HTR-8/SVneo (cell line): Measurements from ENCODE around the gene CCDC80.
A peak's percentile ranks its signal among the peaks of the same experiment; 100 is the strongest.
"Not testable (repeated sequence)": the region's sequence is repeated elsewhere in the genome, so short reads cannot be mapped to it uniquely, and the experiment has no call there.

Experiments used
- DNase-seq: peaks from one replicate; pipeline ENCODE4 v3.0.0; 2011; ENCODE audit warnings: low spot score, mixed read lengths; ENCODE audit not compliant: insufficient read length
- FAIRE-seq: peaks from 2 replicates; lab custom pipeline; 2011; peaks lifted over from hg19 to GRCh38; lab: Jason Lieb, UNC

Gene CCDC80

DNA sequence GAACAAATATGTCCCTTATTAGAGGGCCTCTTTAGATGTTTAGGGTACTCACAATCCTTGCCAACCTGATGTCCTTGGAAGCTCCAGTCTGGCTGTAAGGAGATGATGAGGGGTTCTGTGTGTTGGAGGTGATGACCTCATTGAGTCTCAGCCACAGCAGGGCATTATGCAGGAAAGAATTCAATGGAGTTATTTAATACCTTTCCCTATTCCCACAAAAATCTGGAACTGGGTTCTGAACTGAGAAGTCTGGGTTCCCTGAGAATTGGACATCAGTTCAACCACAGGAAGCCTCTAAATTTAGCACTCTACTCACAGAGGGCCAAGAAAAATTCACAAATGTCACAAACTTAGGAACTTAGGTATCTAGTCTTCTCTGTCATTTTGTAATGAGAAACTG lies 42.2 kb downstream of the CCDC80 start:
- FAIRE-seq (no peak), DNase-seq (no peak)

DNA sequence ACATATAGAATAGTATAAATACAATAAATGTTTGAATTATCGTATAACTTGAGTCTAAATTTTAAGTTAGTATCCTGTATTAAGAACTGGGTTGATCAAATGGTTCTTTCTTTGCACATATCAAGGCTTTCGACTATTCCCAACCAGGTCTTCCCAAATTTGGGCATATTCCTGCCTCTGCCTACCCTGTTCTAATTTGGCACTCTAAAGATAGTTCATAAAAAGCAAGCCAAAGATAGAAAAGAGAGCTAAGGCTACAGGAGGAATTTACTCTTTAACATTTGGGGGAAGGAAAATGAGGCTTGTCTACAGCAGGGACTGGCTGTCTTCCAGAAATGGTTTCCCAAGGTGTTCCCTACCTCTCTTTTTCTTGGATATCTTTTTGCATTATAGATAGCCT lies 43.0 kb downstream of the CCDC80 start:
- no peak for FAIRE-seq
- DNase-seq = no peak

DNA sequence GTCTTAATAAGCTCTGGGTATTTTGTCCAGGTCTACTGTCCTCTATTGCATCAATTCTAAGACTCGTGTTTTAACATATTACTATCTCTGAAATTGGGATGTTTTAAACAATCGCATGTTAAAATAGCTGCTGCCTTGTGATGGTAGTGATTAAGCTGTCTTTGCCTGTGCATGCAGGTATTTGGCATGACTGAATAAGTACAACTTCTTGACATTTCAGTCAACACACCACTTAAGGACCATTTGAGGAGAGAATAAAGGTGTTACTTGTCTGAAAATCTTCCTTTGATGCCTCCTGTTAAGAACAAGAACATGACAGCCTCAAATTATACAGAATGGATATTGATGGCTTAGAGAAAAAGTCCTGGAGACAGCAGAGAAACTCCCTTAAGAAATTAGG lies 46.1 kb downstream of the CCDC80 start:
- no peak for DNase-seq
- FAIRE-seq = no peak

DNA sequence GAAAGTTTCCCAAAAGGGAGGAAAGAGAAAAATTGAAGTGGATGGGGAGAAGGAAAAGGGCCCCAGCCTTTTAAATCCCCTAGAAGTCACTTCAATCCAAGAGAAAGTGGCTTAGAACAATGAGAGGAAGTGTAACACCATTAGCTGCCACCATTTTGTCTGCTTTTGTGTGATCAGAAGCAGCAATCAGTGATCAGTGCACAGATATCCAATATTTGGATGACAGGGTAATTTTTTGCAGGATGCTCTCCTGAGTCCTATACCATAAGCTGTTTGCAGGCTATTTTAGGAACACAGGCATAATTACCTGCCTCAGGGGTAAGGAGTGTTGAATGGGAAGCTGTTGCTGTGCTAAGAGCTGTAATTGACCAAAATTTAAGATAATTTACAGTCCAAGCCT lies 47.7 kb downstream of the CCDC80 start:
- FAIRE-seq (no peak), DNase-seq (no peak)

DNA sequence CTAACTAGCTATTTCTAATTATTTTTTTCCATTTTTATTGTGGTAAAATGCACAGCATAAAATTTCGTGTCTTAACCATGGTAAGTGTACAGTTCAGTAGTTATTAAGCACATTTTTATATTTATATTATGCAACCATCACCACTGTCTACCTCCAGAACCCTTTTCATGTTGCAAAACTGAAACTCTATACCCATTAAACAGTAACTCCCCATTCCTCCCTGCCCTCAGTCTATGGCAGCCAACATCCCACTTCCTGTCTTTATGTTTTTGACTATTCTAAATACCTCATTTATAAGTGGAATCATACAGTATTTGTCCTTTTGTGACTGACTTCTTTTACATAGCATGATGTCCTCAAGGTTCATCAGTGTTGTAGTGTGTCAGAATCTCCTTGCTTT lies 53.6 kb downstream of the CCDC80 start:
- DNase-seq (no peak), FAIRE-seq (no peak)

DNA sequence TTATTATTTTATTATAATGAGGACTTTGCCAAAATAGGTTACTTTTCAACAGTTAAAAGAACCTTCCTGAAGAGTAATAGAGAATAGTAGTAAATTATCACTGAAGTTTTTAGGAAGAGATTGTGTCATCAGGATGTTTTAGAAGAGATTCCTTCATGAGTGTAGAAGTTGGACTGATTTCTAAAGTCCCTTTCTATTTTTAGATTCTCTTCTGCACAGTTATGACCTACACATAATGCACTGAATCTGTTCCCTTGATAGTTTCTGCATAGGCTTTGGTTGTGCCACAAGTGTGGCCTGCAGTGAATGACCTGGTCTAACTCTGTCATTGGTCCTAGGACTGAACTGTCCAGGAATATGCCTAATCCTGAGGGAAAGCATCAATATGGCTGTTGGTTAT lies 55.2 kb downstream of the CCDC80 start:
- FAIRE-seq = no peak

DNA sequence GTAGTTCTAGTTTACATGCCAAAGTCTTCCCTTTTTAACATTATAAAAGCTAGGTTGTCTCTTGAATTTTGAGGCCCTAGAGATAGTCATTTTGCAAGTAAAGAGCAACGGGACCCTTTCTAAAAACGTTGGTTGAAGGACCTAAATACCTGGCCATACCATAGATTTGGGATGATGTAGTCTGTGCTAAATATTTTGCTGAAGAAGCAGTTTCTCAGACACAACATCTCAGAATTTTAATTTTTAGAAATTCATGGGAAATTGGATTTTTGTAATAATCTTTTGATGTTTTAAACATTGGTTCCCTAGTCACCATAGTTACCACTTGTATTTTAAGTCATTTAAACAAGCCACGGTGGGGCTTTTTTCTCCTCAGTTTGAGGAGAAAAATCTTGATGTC lies 57.8 kb downstream of the CCDC80 start:
- DNase-seq (no peak), FAIRE-seq (no peak)

More for the DNA sequence above, 55.2 kb downstream of the CCDC80 start:
- no peak for DNase-seq

DNA sequence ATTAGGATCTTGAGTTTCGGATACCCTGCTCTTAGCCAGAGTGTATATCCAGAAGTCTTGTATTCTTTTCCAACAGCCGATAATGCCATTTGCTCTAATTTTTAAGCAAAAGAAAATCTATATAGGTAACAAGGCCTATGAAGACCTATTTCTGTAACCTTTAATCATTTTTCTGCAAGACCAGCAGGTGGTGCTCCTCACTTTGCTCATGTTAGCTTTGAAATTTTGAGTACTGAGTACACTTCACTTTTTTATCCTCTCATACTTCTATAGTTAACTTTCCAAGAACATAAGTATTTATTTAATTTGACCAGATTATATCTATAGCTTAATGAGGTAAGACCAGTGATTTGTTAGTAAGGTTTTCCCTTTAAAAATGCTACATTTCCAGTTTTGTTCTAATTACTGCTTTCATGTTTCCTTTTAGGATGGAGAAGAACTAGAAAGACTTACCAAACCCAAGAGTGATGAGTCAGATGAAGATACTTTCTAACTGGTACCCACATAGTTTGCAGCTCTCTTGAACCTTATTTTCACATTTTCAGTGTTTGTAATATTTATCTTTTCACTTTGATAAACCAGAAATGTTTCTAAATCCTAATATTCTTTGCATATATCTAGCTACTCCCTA lies 58.6 kb downstream of the CCDC80 start:
- FAIRE-seq (no peak), DNase-seq (peak; percentile 13)

DNA sequence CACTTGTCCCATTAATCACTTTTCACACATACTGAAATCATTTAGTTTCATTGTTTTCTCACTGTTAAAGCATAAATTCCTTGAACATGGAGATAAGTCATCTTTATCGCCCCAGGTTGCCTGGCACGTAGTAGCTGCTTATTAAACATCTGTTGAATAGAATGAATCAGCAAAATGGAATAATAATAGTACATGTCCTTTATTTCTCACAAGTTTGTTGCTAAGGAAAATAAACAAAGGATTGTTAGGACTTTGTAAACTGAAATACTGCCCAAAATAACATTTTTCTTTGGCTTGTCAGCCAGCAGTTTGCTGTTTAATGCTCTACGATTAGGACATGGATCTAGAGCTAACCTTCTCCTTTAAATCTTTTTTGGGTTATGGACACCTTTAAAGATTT lies 61.2 kb downstream of the CCDC80 start:
- DNase-seq (no peak), FAIRE-seq (no peak)

DNA sequence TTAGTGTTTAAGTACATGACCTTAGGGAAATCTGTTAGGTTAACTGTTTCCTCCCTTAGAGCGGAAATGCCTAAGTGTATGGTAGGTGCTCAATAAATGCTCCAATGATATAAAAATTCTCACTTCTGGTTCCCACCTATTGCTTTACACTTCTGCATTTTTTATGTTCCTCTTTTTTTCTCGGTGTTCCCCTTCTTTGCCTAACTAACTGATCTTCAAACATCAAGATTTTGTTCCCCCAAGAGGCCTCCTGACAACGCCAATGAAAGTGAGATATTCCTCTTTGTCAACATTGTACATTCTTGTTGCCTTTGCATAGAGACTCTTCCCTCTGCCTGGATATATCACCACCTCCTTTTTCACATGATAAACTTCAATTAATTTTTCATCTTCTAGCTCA lies 61.7 kb downstream of the CCDC80 start:
- no peak for FAIRE-seq
- no peak for DNase-seq

DNA sequence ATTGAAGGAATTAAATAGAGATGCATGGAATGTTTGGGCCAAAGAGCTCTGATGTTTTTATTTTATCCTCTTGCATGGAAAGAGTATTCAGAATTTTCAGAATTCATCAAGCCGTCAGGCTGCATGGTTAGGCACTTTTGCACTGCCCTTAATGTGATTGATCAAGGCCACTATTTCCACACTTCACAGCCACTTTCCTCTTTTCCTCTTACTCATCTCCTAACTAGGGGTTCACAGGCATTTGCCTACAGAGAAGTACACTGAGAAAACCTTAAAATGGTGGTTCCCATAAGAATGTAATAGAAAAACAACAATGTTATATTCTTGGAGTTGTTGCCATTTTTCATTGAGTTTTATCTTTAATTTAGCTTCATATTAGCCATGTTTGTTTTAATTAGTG lies 68.2 kb downstream of the CCDC80 start:
- DNase-seq (no peak), FAIRE-seq (no peak)

DNA sequence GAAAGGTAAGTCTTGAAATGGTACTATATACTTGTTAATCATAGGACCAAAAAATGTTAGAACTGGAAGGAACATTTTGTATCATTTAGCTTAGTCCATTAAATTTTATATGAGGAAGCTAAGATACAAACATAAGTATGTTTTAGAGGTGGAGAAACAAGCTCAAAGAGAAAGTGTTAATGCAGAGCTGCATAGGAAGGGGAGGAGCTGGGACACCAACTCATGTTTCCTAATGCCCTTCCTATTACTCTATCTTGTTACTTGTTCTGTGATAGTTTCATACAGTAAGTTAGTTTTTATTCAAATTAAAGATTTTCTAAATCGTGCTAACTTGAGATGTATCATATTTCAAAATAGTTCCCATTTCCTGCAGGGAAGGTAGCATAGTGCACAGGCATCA lies 71.7 kb downstream of the CCDC80 start:
- DNase-seq = no peak
- no peak for FAIRE-seq

DNA sequence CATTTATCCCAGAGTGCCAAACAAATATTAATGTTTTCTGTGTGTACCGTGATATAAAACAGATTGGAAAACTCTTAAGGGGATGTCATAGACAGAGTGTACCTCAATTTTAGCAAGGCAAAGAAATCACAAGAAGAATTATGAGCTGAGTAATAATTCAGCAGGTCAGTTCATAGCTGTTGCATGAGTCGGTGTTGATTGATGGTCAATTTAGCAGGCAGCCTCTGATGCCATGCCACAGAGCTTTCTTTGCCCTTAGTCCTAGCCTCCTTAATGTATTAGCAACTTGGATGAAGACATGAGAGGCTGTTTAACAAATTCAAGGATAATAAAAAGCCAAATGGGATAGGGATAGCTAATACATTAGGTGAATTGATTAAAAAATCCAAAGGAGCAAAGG lies 72.3 kb downstream of the CCDC80 start:
- peak; percentile 52 for DNase-seq
- FAIRE-seq = peak; percentile 71

DNA sequence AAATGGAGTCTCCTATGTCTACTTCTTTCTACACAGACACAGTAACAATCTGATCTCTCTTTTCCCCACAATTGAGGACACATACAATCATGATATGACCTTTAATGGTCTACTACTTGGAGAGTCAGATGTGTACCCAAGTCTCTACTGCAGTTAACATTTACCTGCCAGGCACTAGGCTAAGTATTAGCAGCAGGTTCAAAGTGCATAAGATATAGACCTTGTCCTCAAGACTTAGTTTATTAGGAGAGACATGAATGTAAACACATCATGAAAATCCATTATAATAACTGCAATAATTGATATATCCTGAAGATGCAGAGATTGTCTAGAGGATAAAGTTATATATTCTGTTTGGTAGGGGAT lies 76.0 kb downstream of the CCDC80 start:
- no peak for FAIRE-seq
- no peak for DNase-seq

DNA sequence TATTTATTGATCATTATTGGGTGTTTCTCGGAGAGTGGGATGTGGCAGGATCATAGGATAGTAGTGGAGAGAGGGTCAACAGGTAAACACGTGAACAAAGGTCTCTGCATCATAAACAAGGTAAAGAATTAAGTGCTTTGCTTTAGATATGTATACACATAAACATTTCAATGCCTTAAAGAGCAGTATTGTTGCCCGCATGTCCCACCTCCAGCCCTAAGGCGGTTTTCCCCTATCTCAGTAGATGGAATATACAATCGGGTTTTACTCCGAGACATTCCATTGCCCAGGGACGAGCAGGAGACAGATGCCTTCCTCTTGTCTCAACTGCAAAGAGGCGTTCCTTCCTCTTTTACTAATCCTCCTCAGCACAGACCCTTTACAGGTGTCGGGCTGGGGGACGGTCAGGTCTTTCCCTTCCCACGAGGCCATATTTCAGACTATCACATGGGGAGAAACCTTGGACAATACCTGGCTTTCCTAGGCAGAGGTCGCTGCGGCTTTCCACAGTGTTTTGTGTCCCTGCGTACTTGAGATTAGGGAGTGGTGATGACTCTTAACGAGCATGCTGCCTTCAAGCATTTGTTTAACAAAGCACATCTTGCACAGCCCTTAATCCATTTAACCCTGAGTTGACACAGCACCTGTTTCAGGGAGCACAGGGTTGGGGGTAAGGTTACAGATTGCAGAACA lies 76.5 kb downstream of the CCDC80 start:
- not testable (repeated sequence) for DNase-seq, FAIRE-seq

DNA sequence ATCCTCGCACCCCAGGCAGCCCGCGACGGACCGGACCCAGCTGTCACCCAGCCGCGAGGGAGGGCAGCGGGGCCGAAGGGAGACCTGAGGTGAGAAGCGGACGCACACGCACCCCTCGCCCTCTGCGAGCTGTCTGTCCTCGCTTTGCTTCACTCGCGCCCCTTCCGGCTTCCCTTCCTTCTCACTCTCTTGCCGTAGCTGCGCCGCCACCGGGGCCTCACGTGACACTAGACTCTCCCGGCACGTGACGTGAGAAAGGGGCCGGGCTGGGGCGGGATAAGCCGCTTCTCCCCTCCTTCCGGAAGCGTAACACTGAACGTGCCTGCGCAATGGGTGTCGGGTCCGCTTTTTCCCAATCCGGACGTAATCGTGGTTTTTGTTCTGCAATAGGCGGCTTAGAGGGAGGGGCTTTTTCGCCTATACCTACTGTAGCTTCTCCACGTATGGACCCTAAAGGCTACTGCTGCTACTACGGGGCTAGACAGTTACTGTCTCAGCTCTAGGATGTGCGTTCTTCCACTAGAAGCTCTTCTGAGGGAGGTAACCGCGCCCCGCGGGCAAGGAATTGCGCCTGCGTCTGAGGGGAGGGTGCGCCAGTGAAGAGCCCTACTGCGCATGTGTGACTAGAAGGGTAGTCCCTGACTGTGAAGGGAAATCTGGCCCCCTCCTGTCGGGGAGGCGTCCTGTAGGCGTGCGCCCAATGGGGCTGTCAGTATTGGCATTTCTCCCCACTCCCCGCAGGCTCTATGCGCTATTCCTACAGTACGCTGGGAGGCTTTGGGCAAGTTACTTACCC lies 79.0 kb downstream of the CCDC80 start, which contains the start of the genes ATG3 and SLC35A5:
Gene ATG3, minus strand, starts transcription at position 229 of the 796 bp plus-strand sequence. CDS start 434 bp downstream, outside the sequence.
Gene SLC35A5, plus strand, starts transcription at position 312 of the 796 bp plus-strand sequence. CDS start 1,359 bp downstream, outside the sequence.
- DNase-seq = peak; percentile 97
- peak; percentile 85 for FAIRE-seq

DNA sequence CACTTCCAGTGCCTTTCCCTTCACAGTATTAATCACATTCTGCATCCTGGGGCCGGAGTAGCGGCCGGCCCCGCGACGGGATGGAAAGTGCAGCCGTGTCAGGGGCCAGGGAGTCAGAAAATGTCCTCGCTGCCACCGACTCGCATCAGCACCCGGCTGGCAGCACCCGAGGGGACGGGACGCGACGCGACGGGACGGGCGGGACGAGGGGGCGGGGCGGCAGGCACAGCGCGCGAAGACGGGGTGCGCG lies 79.5 kb downstream of the CCDC80 start:
- FAIRE-seq (peak; percentile 82), DNase-seq (no peak)

DNA sequence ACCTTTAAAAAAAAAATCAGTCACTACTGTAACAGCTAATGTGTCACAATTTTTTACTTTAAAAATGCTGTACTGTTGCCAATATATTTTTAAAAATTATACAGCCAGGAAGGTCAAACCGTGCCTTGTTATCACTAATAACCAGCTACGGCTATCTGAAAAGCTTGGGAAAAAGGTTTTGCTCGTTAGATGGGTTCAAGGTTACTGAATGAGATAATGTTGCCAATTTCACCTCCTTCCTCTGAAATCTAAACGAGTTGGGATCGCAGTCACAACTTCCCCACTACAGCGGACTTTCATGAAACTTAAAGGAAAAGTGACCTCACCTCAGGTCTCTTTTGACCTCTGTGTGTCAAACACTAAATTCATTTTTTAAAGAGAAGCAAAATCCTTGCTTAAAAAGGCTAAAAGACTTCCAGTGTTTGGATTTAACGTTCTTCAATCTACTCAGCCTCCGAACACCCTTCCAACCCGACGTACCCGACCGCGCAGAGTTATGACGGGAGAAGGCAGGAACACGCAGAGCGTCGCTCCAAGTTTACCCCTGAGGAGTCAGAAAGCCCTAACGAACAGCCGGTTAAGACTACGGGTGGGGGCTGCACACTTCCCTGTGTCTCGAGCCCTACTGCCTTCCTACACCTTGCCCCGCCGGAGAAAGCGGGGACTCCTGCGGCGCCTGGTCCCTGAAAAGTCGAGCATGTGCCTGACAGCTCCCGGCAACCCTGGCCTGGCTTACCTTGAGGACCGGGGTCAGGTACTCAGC lies 80.0 kb downstream of the CCDC80 start:
- DNase-seq (peak; percentile 62), FAIRE-seq (peak; percentile 20)

DNA sequence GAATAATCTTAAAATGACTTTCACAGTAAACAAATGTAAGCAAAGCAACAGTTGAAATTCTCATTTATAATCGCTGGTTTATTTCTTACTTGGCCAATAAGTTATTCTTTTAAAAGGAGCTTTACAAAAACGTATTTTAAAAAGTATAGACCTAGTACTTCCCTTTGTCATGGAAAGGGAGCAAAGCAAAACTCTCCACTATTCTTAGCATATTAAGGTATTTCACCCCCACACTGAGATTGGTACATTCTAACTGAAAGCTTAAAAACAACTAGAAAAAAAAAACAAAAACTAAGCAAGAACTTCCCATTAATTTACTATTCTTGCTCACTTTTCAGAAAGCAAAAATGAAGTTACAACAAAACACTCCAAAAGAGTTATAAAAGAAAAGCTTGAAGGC lies 80.6 kb downstream of the CCDC80 start:
- no peak for FAIRE-seq
- DNase-seq = no peak

DNA sequence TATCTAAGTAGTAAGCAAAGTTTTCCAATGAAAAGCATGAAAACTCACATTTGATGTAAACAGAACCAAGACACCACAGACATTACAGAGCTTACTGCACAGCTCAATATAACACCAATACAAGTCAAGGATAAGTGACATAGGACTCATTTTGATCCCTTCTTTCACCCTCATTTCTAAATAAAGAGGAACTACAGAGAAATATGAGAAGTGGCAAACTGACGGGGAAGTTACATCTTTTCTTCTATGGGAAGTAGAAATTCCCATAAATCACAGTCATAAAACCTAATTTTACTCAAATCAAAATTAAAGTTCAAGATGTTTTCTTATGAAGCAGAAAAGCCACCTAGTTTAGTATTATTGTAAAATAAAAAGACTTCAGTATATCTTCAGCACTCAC lies 83.0 kb downstream of the CCDC80 start:
- FAIRE-seq (no peak), DNase-seq (no peak)
